Small intestine (tissue), 7 donors: ENCODE results near the gene CCDC178. TPM values are rescaled to one million over a fixed set of nuclear protein-coding genes. Genes with fewer than 3 reads are reported as not detected.
"Not testable (repeated sequence)": the region's sequence is repeated elsewhere in the genome, so short reads cannot be mapped to it uniquely, and the experiment has no call there.

Experiments used
- DNase-seq, 2 donors: peaks; one replicate each; pipeline versions ENCODE4 v3.0.0 to v3.0.0-alpha.2; 2013
- FAIRE-seq: peaks from 2 replicates; lab custom pipeline; 2012; peaks lifted over from hg19 to GRCh38; lab: Jason Lieb, UNC
- H3K27ac ChIP-seq, 3 donors: one replicate each; pipeline ENCODE4 v1.5.1; 2013; ENCODE audit warnings: low read length in 2 of 3, mild to moderate bottlenecking in 2 of 3, control low read depth in 1 of 3, inconsistent platforms in 1 of 3, low read depth in 1 of 3, moderate library complexity in 1 of 3
- H3K27me3 ChIP-seq, 3 donors: one replicate each; pipeline ENCODE4 v1.6.1; 2013; ENCODE audit warnings: low read length in 3 of 3, inconsistent platforms in 1 of 3; ENCODE audit not compliant: control insufficient read depth in 3 of 3, insufficient read depth in 3 of 3
- H3K36me3 ChIP-seq, 3 donors: one replicate each; pipeline ENCODE4 v1.6.1; 2013; ENCODE audit warnings: low read length in 3 of 3, inconsistent platforms in 1 of 3, low read depth in 1 of 3, mild to moderate bottlenecking in 1 of 3, moderate library complexity in 1 of 3; ENCODE audit not compliant: control insufficient read depth in 3 of 3, insufficient read depth in 2 of 3
- H3K4me1 ChIP-seq, 3 donors: one replicate each; pipeline ENCODE4 v1.6.1; 2013; ENCODE audit warnings: low read length in 2 of 3, inconsistent platforms in 1 of 3, low read depth in 1 of 3, mild to moderate bottlenecking in 1 of 3, moderate library complexity in 1 of 3; ENCODE audit not compliant: control insufficient read depth in 3 of 3, insufficient read depth in 2 of 3
- H3K4me3 ChIP-seq, 3 donors: one replicate each; pipeline ENCODE4 v1.5.1; 2013; ENCODE audit warnings: low read length in 3 of 3, control low read depth in 1 of 3, inconsistent platforms in 1 of 3, low read depth in 1 of 3, mild to moderate bottlenecking in 1 of 3, moderate library complexity in 1 of 3
- H3K9me3 ChIP-seq, 2 donors: one replicate each; pipeline ENCODE4 v1.6.1; 2013; ENCODE audit warnings: low read depth in 1 of 2, low read length in 1 of 2; ENCODE audit not compliant: control insufficient read depth in 2 of 2, insufficient read depth in 1 of 2
- WGBS, 3 donors: extraction: QIAGEN DNeasy Blood & Tissue Kit; methylation state at CpG; one replicate each; pipeline ENCODE4 v1.1.7; 2013; 5-methylcytosine and 5-hydroxymethylcytosine counted together
- polyA plus RNA-seq, 4 donors: library from polyadenylated mRNA; stranded (reverse) in 3 of 4; unstranded in 1 of 4; fragments of 200-250 nt in 3 of 4; fragments of 120-200 nt in 1 of 4; gene quantifications; one replicate each; pipeline versions ENCODE4 v1.2.1 to v1.2.3, GENCODE V29; 2013
- donor health status: healthy with polysubstance abuse.
- donor health status: control.
- donor health status: control.
- donor health status: Bipolar disorder and iron deficiency.
- donor health status: healthy.

The CCDC178 gene
- polyA plus RNA-seq, 4 donors: 0.45 to 0.52 TPM; not detected in 2

DNA sequence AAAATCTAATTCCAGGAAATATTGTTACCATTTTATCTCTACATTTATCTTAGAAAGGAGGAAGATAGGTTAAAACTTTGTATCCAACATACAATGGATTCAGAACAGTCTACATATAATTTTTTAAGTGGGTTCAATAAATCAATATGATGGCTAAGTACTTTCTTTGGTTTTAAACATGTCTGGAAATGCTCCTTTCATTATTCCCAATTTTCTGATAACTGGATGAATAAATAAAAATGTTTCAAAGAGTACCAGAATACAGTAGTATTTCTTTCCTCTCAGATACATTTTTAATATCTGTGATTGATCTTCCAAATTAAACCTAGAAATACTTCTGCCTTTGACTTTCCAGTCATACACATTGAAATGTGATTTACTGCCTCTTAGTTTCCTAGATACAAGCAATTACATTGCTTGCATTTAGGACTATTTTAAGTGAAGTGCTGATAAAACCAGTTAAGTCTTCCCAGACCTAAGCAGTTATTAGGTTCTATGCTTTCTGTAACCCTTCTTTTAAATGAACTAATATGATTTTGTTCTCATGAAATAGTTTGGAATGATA, 283.5 kb downstream of the CCDC178 start:
- no peaks in the 10 kb centered on the region for H3K36me3 ChIP-seq
- no peak overlapping the region for H3K4me3 ChIP-seq
- no peaks in the 10 kb centered on the region for H3K4me1 ChIP-seq
- DNase-seq: no peak
- no peak overlapping the region for H3K27ac ChIP-seq
- no peaks in the 10 kb centered on the region for H3K9me3 ChIP-seq
- no peaks in the 10 kb centered on the region for H3K27me3 ChIP-seq
- no peak for FAIRE-seq

DNA sequence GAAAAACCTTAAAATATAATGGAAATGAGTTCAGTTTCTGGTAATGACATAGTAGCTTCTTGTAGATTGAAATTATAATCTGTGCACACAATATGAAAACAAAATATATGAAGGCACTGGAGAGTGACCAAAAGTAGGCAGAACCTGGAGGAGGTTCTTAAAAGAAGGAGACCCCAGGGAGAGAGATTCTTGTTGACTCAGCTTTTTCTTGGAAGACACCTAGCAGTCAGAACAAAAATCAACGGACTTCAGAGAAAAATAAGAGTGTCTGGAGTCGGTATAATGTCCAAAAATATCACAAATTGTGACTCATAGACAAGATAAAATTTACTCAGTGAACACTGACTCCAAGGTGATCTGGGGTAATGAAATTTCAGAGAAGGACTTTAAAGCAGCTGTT, 286.5 kb downstream of the CCDC178 start:
- H3K4me3 ChIP-seq: no peak overlapping the region
- no peaks in the 10 kb centered on the region for H3K27me3 ChIP-seq
- DNase-seq (no peak), FAIRE-seq (no peak)
- 46 to 67% (median 63%) methylated on average over 2 of the region's 2 CpGs for WGBS, 3 donors
- H3K36me3 ChIP-seq: no peaks in the 10 kb centered on the region
- no peaks in the 10 kb centered on the region for H3K9me3 ChIP-seq
- no peaks in the 10 kb centered on the region for H3K4me1 ChIP-seq
- H3K27ac ChIP-seq: no peak overlapping the region

DNA sequence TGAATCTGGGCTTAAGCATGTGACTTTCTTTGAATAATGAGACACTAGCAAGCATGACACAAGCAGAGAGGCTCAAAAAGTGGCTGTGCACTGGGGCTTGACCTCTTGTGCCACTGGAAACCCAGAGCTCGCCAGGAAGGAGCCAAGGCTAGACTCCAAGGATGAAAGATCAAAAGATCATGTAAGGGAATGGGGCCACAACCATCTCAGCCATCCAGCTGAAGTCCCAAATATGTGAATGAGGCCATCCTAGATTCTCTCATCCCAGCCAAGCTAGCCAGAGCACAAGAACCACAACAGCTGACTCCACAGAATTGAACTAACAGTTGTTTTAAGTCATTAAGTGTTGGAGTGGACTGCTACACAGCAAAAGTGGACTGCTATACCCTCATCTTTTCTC, 288.1 kb downstream of the CCDC178 start:
- Histone ChIP-seq H3K27me3 (no peaks in the 10 kb centered on the region), H3K27ac (no peak overlapping the region), H3K9me3 (no peaks in the 10 kb centered on the region), H3K4me1 (no peaks in the 10 kb centered on the region), H3K36me3 (no peaks in the 10 kb centered on the region), H3K4me3 (no peak overlapping the region)
- FAIRE-seq (no peak), DNase-seq (no peak)
- WGBS, 3 donors: 42 to 61% (median 44%) methylated on average over 1 of the region's 1 CpG

DNA sequence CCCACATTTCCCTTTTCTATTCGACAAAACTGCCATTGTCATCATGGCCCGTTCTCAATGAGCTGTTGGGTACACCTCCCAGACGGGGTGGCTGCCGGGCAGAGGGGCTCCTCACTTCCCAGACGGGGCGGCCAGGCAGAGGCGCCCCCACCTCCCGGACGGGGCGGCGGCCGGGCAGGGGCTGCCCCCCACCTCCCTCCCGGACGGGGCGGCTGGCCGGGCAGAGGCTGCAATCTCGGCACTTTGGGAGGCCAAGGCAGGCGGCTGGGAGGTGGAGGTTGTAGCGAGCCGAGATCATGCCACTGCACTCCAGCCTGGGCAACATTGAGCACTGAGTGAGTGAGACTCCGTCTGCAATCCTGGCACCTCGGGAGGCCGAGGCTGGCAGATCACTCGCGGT, 292.7 kb downstream of the CCDC178 start:
- DNase-seq, H3K9me3 ChIP-seq, FAIRE-seq, H3K4me1 ChIP-seq, H3K27ac ChIP-seq, H3K36me3 ChIP-seq, H3K4me3 ChIP-seq, H3K27me3 ChIP-seq: not testable (repeated sequence)
- WGBS, 3 donors: 93 to 95% (median 94%) methylated on average over 22 to 25 of the region's 25 CpGs

DNA sequence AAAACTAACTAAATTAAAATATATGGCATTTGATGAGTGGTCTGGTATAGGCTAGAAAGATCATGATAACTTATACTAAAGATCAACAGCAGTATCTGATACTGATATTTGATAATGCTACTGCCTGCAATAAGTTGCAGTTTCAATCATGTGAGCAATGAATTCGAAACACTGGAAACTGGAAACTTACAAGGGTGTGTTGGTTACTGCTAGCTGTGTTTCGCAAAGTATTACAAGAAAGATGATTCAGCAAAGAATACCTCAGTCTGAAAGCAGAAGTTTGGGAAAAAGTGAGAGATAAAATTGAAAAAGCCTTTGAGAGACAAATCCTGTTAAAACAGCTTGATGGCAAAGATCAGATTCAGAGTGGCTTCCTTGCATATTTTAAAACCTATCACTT, 294.5 kb downstream of the CCDC178 start:
- Histone ChIP-seq H3K9me3 (peaks cover 0 to under 1% of the 10 kb centered on the region in 2 donors), H3K27ac (no peak overlapping the region), H3K27me3 (no peaks in the 10 kb centered on the region), H3K4me3 (no peak overlapping the region), H3K36me3 (no peaks in the 10 kb centered on the region), H3K4me1 (no peaks in the 10 kb centered on the region)
- DNase-seq: no peak
- 70 to 83% (median 76%) methylated on average over 2 of the region's 2 CpGs for WGBS, 3 donors
- no peak for FAIRE-seq

DNA sequence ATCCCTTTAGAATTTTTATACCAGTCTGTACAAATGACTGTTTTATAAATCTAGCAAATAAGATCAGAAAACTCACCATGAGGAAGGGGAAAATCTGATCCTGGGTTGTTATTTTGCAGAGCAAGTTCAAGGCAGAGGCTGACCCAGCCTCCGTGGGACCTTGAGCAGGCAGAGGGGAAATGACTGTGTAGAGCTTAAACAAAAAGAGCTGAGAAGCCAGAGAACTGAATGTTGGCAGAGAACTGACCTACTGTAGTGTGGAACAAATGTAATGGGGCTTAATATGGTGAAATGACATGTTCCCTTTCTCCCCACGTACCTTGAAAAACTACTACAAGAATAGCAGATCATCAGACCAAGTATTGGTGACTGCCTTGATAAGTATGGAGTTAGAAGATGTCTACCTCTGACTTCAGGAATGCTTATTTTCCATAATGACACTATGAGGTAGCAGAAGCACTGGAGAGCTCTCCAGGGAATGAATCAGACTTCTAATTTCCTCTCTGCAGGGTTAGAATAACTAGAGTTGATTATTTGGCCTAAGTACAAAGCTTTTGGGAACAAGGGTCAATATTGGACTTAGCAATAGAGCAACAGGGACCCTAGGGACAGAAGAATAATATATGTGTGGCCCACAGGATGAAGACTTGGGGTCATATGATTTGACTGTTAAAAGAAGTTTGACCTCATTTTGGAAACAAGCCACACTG, 304.4 kb downstream of the CCDC178 start:
- 50 to 61% (median 60%) methylated on average over 2 of the region's 2 CpGs for WGBS, 3 donors
- H3K4me1 ChIP-seq: no peaks in the 10 kb centered on the region
- H3K36me3 ChIP-seq: no peaks in the 10 kb centered on the region
- H3K27ac ChIP-seq: no peak overlapping the region
- H3K4me3 ChIP-seq: no peak overlapping the region
- DNase-seq (no peak), FAIRE-seq (no peak)
- peaks cover 0 to 11% of the 10 kb centered on the region in 2 donors for H3K9me3 ChIP-seq
- no peaks in the 10 kb centered on the region for H3K27me3 ChIP-seq

DNA sequence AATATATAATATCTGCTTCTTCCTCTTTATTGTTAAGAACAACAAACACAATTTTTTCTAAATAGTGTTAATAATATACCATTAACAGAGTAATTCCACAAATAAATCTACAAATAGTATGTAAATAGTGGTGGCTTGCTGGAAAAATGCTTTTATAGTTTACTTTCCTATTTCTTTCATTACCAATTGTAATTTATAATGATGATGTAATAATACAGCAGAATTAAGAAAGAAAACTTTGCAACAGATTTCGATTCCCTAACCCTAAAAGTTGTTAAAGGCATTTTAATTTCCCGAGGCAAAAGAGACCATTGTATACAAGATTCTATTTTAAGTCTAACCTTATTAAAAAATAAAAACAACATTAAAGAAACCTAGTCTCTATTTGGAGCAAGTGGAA, 307.9 kb downstream of the CCDC178 start:
- no peak for FAIRE-seq

DNA sequence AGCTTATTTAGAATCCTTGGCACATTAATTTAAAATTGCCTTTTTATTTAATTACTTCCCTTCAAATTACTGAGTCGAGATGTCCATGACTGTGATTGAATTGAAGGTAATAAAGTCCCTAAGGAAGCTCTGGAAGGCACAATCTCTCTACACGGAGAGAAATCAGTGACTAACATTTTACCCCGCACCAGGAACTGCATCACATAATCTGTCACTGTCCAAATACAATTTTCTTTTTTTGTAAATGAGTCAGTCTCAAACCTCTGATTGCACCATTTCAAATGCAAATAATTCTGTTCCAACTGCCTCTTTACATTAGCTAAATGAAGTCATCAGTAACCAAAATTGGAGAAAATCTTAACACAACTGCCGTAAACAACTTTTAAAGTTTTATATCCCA, 311.9 kb downstream of the CCDC178 start:
- Histone ChIP-seq H3K36me3 (no peaks in the 10 kb centered on the region), H3K27ac (no peak overlapping the region), H3K9me3 (no peaks in the 10 kb centered on the region), H3K27me3 (no peaks in the 10 kb centered on the region), H3K4me3 (no peak overlapping the region), H3K4me1 (no peaks in the 10 kb centered on the region)
- DNase-seq: no peak
- 49 to 56% (median 55%) methylated on average over 4 of the region's 4 CpGs for WGBS, 3 donors
- no peak for FAIRE-seq

More for the DNA sequence above, 307.9 kb downstream of the CCDC178 start:
- no peak overlapping the region for H3K4me3 ChIP-seq
- no peaks in the 10 kb centered on the region for H3K4me1 ChIP-seq
- no peak overlapping the region for H3K27ac ChIP-seq
- no peaks in the 10 kb centered on the region for H3K27me3 ChIP-seq
- WGBS, 3 donors: 82 to 88% (median 85%) methylated on average over 2 of the region's 2 CpGs
- H3K9me3 ChIP-seq: no peaks in the 10 kb centered on the region
- no peak for DNase-seq
- no peaks in the 10 kb centered on the region for H3K36me3 ChIP-seq
